Activated naive CD4-positive, alpha-beta T cell treated with anti-CD3 and anti-CD28 coated beads for 36 hours (primary cell): ENCODE results near the gene SERPINB7. TPM values are rescaled to one million over a fixed set of nuclear protein-coding genes. Genes with fewer than 3 reads are reported as not detected.

Source experiments
- CTCF ChIA-PET: fragments of 350-600 bp; sonication (Branson Sonifier 250); formaldehyde crosslinking; loops from one replicate; lab custom pipeline; 2021; ENCODE audit warnings: antibody characterized with exemption; lab: Charles Lee
- DNase-seq: peaks from one replicate; pipeline ENCODE4 v3.0.0-alpha.2; 2020
- H3K27ac Mint-ChIP-seq: one replicate; pipeline ENCODE4 v1.8.0; 2021; ENCODE audit warnings: mild to moderate bottlenecking, mixed read lengths
- H3K27me3 Mint-ChIP-seq: one replicate; pipeline ENCODE4 v1.8.0; 2021; ENCODE audit warnings: low read depth, mixed read lengths
- H3K36me3 Mint-ChIP-seq: one replicate; pipeline ENCODE4 v1.8.0; 2021; ENCODE audit warnings: low read depth, mixed read lengths
- H3K4me1 Mint-ChIP-seq: one replicate; pipeline ENCODE4 v1.8.0; 2021; ENCODE audit warnings: low read depth, mixed read lengths
- H3K4me3 Mint-ChIP-seq: one replicate; pipeline ENCODE4 v1.8.0; 2021; ENCODE audit warnings: mild to moderate bottlenecking, moderate library complexity, mixed read lengths
- H3K9me3 Mint-ChIP-seq: one replicate; pipeline ENCODE4 v1.8.0; 2021; ENCODE audit warnings: mixed read lengths
- intact Hi-C: fragments of 100-400 bp; cut with micrococcal nuclease; formaldehyde crosslinking; loops from one replicate; pipeline ENCODE4 v1.15.1; 2023
- total RNA-seq, 2 experiments: library from RNA; stranded (reverse); gene quantifications; one replicate each; pipeline ENCODE4 v1.2.3, GENCODE V29; 2021

Gene SERPINB7
- total RNA-seq, 2 experiments from 2014 or later, result not detected

- Mint-ChIP-seq H3K27me3 (peaks cover 22% of the 10 kb centered on the region), H3K4me1 (peaks cover 4% of the 10 kb centered on the region), H3K4me3 (no peak overlapping the region), H3K9me3 (no peaks in the 10 kb centered on the region), H3K27ac (no peak overlapping the region), H3K36me3 (no peaks in the 10 kb centered on the region)
- CTCF ChIA-PET, result interaction anchor here (1.7 kb wide), 1 partner anchor 13 kb away, joined by 4 read pairs; no protein-coding TSS in a partner anchor
- no peak for DNase-seq
- intact Hi-C loops, result no loop called here
Observed at GRCh38 chr18:63829886-63830285, 54.7 kb downstream of the SERPINB7 start.

- no peak overlapping the region for H3K4me3 Mint-ChIP-seq
- H3K27ac Mint-ChIP-seq, result no peak overlapping the region
- peaks cover 4% of the 10 kb centered on the region for H3K4me1 Mint-ChIP-seq
- intact Hi-C loops, result no loop called here
- H3K27me3 Mint-ChIP-seq, result peaks cover 20% of the 10 kb centered on the region
- CTCF ChIA-PET, result interaction anchor here (1.7 kb wide), 1 partner anchor 12 kb away, joined by 4 read pairs; no protein-coding TSS in a partner anchor
- no peak for DNase-seq
- H3K9me3 Mint-ChIP-seq, result no peaks in the 10 kb centered on the region
- H3K36me3 Mint-ChIP-seq, result no peaks in the 10 kb centered on the region
Observed at GRCh38 chr18:63831080-63831788, 56.0 kb downstream of the SERPINB7 start.

- no peak for DNase-seq
- H3K36me3 Mint-ChIP-seq, result no peaks in the 10 kb centered on the region
- CTCF ChIA-PET, result no interaction called here
- intact Hi-C loops, result no loop called here
- no peak overlapping the region for H3K27ac Mint-ChIP-seq
- no peaks in the 10 kb centered on the region for H3K9me3 Mint-ChIP-seq
- H3K27me3 Mint-ChIP-seq, result peaks cover 20% of the 10 kb centered on the region
- H3K4me3 Mint-ChIP-seq, result no peak overlapping the region
- H3K4me1 Mint-ChIP-seq, result peaks cover 4% of the 10 kb centered on the region
Observed at GRCh38 chr18:63832470-63832869, 57.3 kb downstream of the SERPINB7 start.

- Mint-ChIP-seq H3K27ac (no peak overlapping the region), H3K4me1 (peaks cover 4% of the 10 kb centered on the region), H3K27me3 (peaks cover 18% of the 10 kb centered on the region), H3K4me3 (no peak overlapping the region), H3K36me3 (no peaks in the 10 kb centered on the region), H3K9me3 (no peaks in the 10 kb centered on the region)
- DNase-seq, result no peak
- intact Hi-C loops, result no loop called here
- CTCF ChIA-PET, result no interaction called here
Observed at GRCh38 chr18:63834471-63835113, 59.4 kb downstream of the SERPINB7 start.

- Mint-ChIP-seq H3K4me1 (peaks cover 2% of the 10 kb centered on the region), H3K27ac (no peak overlapping the region), H3K9me3 (no peaks in the 10 kb centered on the region), H3K27me3 (peaks cover 16% of the 10 kb centered on the region), H3K36me3 (no peaks in the 10 kb centered on the region), H3K4me3 (no peak overlapping the region)
- CTCF ChIA-PET, result interaction anchor here (1.0 to 1.2 kb wide), 2 partner anchors 12 to 319 kb away, joined by 4 read pairs; no protein-coding TSS in a partner anchor
- intact Hi-C loops, result no loop called here
- DNase-seq, result no peak
Observed at GRCh38 chr18:63836456-63836855, 61.2 kb downstream of the SERPINB7 start.

GRCh38 chr18:63837590-63837989, 62.4 kb downstream of the SERPINB7 start:
- Mint-ChIP-seq H3K4me1 (no peaks in the 10 kb centered on the region), H3K9me3 (no peaks in the 10 kb centered on the region), H3K27ac (no peak overlapping the region), H3K4me3 (no peak overlapping the region), H3K27me3 (peaks cover 13% of the 10 kb centered on the region), H3K36me3 (no peaks in the 10 kb centered on the region)
- intact Hi-C loops, result no loop called here
- DNase-seq, result no peak
- CTCF ChIA-PET, result interaction anchor here (1.0 kb wide), 1 partner anchor 13 kb away, joined by 4 read pairs; no protein-coding TSS in a partner anchor

- Mint-ChIP-seq H3K36me3 (no peaks in the 10 kb centered on the region), H3K27ac (no peak overlapping the region), H3K27me3 (peaks cover 13% of the 10 kb centered on the region), H3K4me3 (no peak overlapping the region), H3K4me1 (no peaks in the 10 kb centered on the region), H3K9me3 (no peaks in the 10 kb centered on the region)
- intact Hi-C loops, result no loop called here
- no peak for DNase-seq
- CTCF ChIA-PET, result interaction anchor here (0.7 to 5.0 kb wide), 6 partner anchors 13 to 332 kb away, joined by 3 to 46 read pairs (median 4); no protein-coding TSS in a partner anchor
Observed at GRCh38 chr18:63843008-63843407, 67.8 kb downstream of the SERPINB7 start.

GRCh38 chr18:63844254-63844653, 69.0 kb downstream of the SERPINB7 start:
- CTCF ChIA-PET, result interaction anchor here (0.8 to 5.0 kb wide), 6 partner anchors 20 to 333 kb away, joined by 3 to 46 read pairs (median 4); no protein-coding TSS in a partner anchor
- Mint-ChIP-seq H3K4me1 (no peaks in the 10 kb centered on the region), H3K4me3 (no peak overlapping the region), H3K27ac (no peak overlapping the region), H3K27me3 (peaks cover 16% of the 10 kb centered on the region), H3K9me3 (no peaks in the 10 kb centered on the region), H3K36me3 (no peaks in the 10 kb centered on the region)
- intact Hi-C loops, result loop anchor here (1.0 to 2.0 kb wide), 2 partner anchors 93 to 326 kb away; no protein-coding TSS in a partner anchor
- DNase-seq, result no peak

GRCh38 chr18:63848159-63848558, 72.9 kb downstream of the SERPINB7 start:
- CTCF ChIA-PET, result interaction anchor here (2.6 kb wide), 1 partner anchor 24 kb away, joined by 8 read pairs; no protein-coding TSS in a partner anchor
- Mint-ChIP-seq H3K9me3 (no peaks in the 10 kb centered on the region), H3K36me3 (no peaks in the 10 kb centered on the region)

GRCh38 chr18:63850020-63850419, 74.8 kb downstream of the SERPINB7 start:
- Mint-ChIP-seq H3K4me1 (no peaks in the 10 kb centered on the region), H3K27ac (no peak overlapping the region), H3K27me3 (peaks cover 9% of the 10 kb centered on the region), H3K36me3 (no peaks in the 10 kb centered on the region), H3K4me3 (no peak overlapping the region), H3K9me3 (peaks cover 2% of the 10 kb centered on the region)
- peak; percentile 38 for DNase-seq
- intact Hi-C loops, result no loop called here
- CTCF ChIA-PET, result interaction anchor here (0.6 to 2.6 kb wide), 3 partner anchors 26 to 336 kb away, joined by 3 to 8 read pairs (median 5); no protein-coding TSS in a partner anchor

More at GRCh38 chr18:63848159-63848558, 72.9 kb downstream of the SERPINB7 start:
- Mint-ChIP-seq H3K4me1 (no peaks in the 10 kb centered on the region), H3K27ac (no peak overlapping the region), H3K4me3 (no peak overlapping the region), H3K27me3 (peaks cover 14% of the 10 kb centered on the region)
- intact Hi-C loops, result loop anchor here (1.0 to 5.0 kb wide), 3 partner anchors 127 to 330 kb away; no protein-coding TSS in a partner anchor
- DNase-seq, result no peak

- H3K4me1 Mint-ChIP-seq, result no peaks in the 10 kb centered on the region
- peaks cover 3% of the 10 kb centered on the region for H3K9me3 Mint-ChIP-seq
- DNase-seq, result no peak
- H3K27ac Mint-ChIP-seq, result no peak overlapping the region
- intact Hi-C loops, result no loop called here
- CTCF ChIA-PET, result no interaction called here
- H3K36me3 Mint-ChIP-seq, result no peaks in the 10 kb centered on the region
- no peak overlapping the region for H3K4me3 Mint-ChIP-seq
- peaks cover 6% of the 10 kb centered on the region for H3K27me3 Mint-ChIP-seq
Observed at GRCh38 chr18:63850636-63851035, 75.4 kb downstream of the SERPINB7 start.
